ENCODE results near the gene PSEN2.

DNA sequence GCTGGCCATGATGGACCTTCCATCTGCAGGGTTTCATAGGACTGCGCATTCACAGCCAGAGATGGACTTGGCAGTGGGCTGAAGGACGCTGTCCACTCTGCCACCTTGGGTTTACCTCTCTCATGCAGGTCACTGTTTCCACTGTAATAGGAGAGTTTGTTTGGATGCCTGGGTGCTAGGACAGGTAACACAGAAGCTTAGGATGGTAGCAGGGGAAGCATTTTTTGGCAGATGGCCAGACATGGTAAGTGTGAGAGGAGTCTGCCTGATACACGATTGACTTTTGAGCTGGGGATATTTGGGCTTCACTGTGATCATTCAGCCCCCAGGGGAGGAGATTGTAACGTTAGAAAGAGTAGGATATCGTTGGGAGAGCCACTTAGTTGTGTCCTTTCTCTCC is 11.8 kb downstream of the PSEN2 start:
- TF ChIP-seq, protein P1, sequence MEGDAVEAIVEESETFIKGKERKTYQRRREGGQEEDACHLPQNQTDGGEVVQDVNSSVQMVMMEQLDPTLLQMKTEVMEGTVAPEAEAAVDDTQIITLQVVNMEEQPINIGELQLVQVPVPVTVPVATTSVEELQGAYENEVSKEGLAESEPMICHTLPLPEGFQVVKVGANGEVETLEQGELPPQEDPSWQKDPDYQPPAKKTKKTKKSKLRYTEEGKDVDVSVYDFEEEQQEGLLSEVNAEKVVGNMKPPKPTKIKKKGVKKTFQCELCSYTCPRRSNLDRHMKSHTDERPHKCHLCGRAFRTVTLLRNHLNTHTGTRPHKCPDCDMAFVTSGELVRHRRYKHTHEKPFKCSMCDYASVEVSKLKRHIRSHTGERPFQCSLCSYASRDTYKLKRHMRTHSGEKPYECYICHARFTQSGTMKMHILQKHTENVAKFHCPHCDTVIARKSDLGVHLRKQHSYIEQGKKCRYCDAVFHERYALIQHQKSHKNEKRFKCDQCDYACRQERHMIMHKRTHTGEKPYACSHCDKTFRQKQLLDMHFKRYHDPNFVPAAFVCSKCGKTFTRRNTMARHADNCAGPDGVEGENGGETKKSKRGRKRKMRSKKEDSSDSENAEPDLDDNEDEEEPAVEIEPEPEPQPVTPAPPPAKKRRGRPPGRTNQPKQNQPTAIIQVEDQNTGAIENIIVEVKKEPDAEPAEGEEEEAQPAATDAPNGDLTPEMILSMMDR (IDR thresholded peaks at IDR 0.05), result no peak
- TF ChIP-seq POLR2A (IDR thresholded peaks at IDR 0.05), result no peak
- no peak for TF ChIP-seq POLR2AphosphoS5 (IDR thresholded peaks at IDR 0.05)

Data from prostate gland (tissue), 2 donors.